Measurements from ENCODE around the gene STARD6.

DNA sequence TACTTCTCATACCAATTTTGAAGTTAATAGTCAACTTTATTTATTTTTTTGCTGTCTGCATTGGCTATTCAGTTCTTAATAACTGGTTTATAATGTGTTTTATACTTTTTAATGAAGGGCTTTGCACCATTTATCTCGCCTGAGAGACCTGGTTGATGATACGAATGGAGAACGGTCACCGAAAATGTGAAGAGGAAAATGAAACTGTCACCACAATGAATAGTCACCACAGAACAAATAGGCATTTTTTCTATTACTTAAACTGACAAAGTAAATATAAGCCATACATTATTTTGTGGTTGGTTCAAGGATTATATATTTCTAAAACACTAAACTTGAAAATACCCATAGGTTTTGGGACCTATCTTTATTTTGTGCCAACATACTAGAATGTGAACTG, 20.4 kb upstream of the STARD6 start:
- no peak for TF ChIP-seq CTCF (IDR thresholded peaks at IDR 0.05; ENCODE audit: low read length)
- no peak for TF ChIP-seq EZH2 (IDR thresholded peaks at IDR 0.05; ENCODE audit: borderline replicate concordance, low read length)

Data from OCI-LY1 (cell line).